ENCODE data around the gene PLA2G2D. TPM values are rescaled to one million over a fixed set of nuclear protein-coding genes. Genes with fewer than 3 reads are reported as not detected.

The PLA2G2D gene
- total RNA-seq, 1 experiment from 2014 or later = not detected

GRCh38 chr1:20071416-20071815, 47.9 kb downstream of the PLA2G2D start:
- no peak for DNase-seq (ENCODE audit: extremely low read depth, low read depth)

GRCh38 chr1:20070357-20070756, 49.0 kb downstream of the PLA2G2D start:
- DNase-seq (ENCODE audit: extremely low read depth, low read depth) = no peak

- no peak for DNase-seq (ENCODE audit: extremely low read depth, low read depth)
Measured at GRCh38 chr1:20069874-20070273, 49.5 kb downstream of the PLA2G2D start, which contains the start of gene PLA2G5. Gene PLA2G5, plus strand, starts transcription at chr1:20070194. Its CDS starts 14,637 bp downstream, at chr1:20084831.

GRCh38 chr1:20068722-20069121, 50.6 kb downstream of the PLA2G2D start:
- DNase-seq (ENCODE audit: extremely low read depth, low read depth) = no peak

GRCh38 chr1:20063861-20064292, 55.5 kb downstream of the PLA2G2D start:
- no peak for DNase-seq (ENCODE audit: extremely low read depth, low read depth)

Other genes starting within 250 kb of the PLA2G2D start
- 3.6 and 4.2 TPM in 2 replicates for gene OTUD3, start 237.1 kb downstream of the PLA2G2D start, total RNA-seq (2014; rRNA removed; shearing (Covaris generic))
- not detected in 2 replicates for gene PLA2G2E, start 195.9 kb downstream of the PLA2G2D start, total RNA-seq (2014; rRNA removed; shearing (Covaris generic))
- not detected in 2 replicates for gene PLA2G2A, start 139.9 kb downstream of the PLA2G2D start, total RNA-seq (2014; rRNA removed; shearing (Covaris generic))
- not detected in 2 replicates for gene PLA2G5, start 49.3 kb downstream of the PLA2G2D start, total RNA-seq (2014; rRNA removed; shearing (Covaris generic))
- gene PLA2G2F, start 19.8 kb upstream of the PLA2G2D start, total RNA-seq (2014; rRNA removed; shearing (Covaris generic)) = not detected in 2 replicates
- gene UBXN10, start 66.6 kb upstream of the PLA2G2D start, total RNA-seq (2014; rRNA removed; shearing (Covaris generic)) = not detected in 2 replicates
- not detected in 2 replicates for gene PLA2G2C, start 67.0 kb upstream of the PLA2G2D start, total RNA-seq (2014; rRNA removed; shearing (Covaris generic))
- not detected in 2 replicates for gene VWA5B1, start 171.3 kb upstream of the PLA2G2D start, total RNA-seq (2014; rRNA removed; shearing (Covaris generic))